T-helper 2 cell treated with Interferon-gamma antibody and Interleukin-4, amounts not matched to agents 5 μg/mL and 100 μg/mL, for 36 hours (primary cell): Measurements from ENCODE around the gene CD1C.
"Not testable (repeated sequence)": the region's sequence is repeated elsewhere in the genome, so short reads cannot be mapped to it uniquely, and the experiment has no call there.

Source experiments
- DNase-seq: peaks from one replicate; pipeline ENCODE4 v3.0.0; 2021; ENCODE audit warnings: low spot score
- H3K27ac Mint-ChIP-seq: one replicate; pipeline ENCODE4 v1.8.0; 2021; ENCODE audit warnings: mild to moderate bottlenecking, mixed read lengths
- H3K27me3 Mint-ChIP-seq: one replicate; pipeline ENCODE4 v1.8.0; 2021; ENCODE audit warnings: low read depth, mixed read lengths
- H3K36me3 Mint-ChIP-seq: one replicate; pipeline ENCODE4 v1.8.0; 2021; ENCODE audit warnings: low read depth, mixed read lengths
- H3K4me1 Mint-ChIP-seq: one replicate; pipeline ENCODE4 v1.8.0; 2021; ENCODE audit warnings: low read depth, mixed read lengths
- H3K4me3 Mint-ChIP-seq: one replicate; pipeline ENCODE4 v1.8.0; 2022; ENCODE audit warnings: mild to moderate bottlenecking, moderate library complexity, mixed read lengths
- H3K9me3 Mint-ChIP-seq: one replicate; pipeline ENCODE4 v1.8.0; 2021; ENCODE audit warnings: mixed read lengths

CD1C gene

GRCh38 chr1:158289811-158290210 lies at the start of gene CD1C:
TSS of gene CD1C (plus strand) at chr1:158289923. CDS start at chr1:158290065, 142 bp downstream.
- peaks cover 19% of the 10 kb centered on the region for H3K4me1 Mint-ChIP-seq
- no peaks in the 10 kb centered on the region for H3K36me3 Mint-ChIP-seq
- no peaks in the 10 kb centered on the region for H3K9me3 Mint-ChIP-seq
- H3K4me3 Mint-ChIP-seq = no peak within 1 kb of the TSS
- no peak within 1 kb of the TSS for H3K27ac Mint-ChIP-seq
- no peak for DNase-seq
- H3K27me3 Mint-ChIP-seq = no peaks in the 10 kb centered on the region

GRCh38 chr1:158246650-158247049 lies 43.1 kb upstream of the CD1C start:
- H3K27ac Mint-ChIP-seq = no peak overlapping the region
- no peak for DNase-seq
- H3K4me3 Mint-ChIP-seq = no peak overlapping the region
- peaks cover 4% of the 10 kb centered on the region for H3K9me3 Mint-ChIP-seq
- peaks cover 65% of the 10 kb centered on the region for H3K27me3 Mint-ChIP-seq
- no peaks in the 10 kb centered on the region for H3K36me3 Mint-ChIP-seq
- peaks cover 29% of the 10 kb centered on the region for H3K4me1 Mint-ChIP-seq

GRCh38 chr1:158248118-158248517 lies 41.6 kb upstream of the CD1C start:
- H3K4me1 Mint-ChIP-seq = peaks cover 29% of the 10 kb centered on the region
- H3K27me3 Mint-ChIP-seq = peaks cover 66% of the 10 kb centered on the region
- DNase-seq = peak; percentile 35
- H3K27ac Mint-ChIP-seq = peak overlapping the region; percentile 9
- no peaks in the 10 kb centered on the region for H3K36me3 Mint-ChIP-seq
- H3K9me3 Mint-ChIP-seq = peaks cover 4% of the 10 kb centered on the region
- H3K4me3 Mint-ChIP-seq = peak overlapping the region; percentile 55

GRCh38 chr1:158248771-158249170 lies 41.0 kb upstream of the CD1C start:
- no peaks in the 10 kb centered on the region for H3K36me3 Mint-ChIP-seq
- H3K27ac Mint-ChIP-seq = peak overlapping the region; percentile 4
- H3K27me3 Mint-ChIP-seq = peaks cover 61% of the 10 kb centered on the region
- DNase-seq = no peak
- peaks cover 29% of the 10 kb centered on the region for H3K4me1 Mint-ChIP-seq
- peak overlapping the region; percentile 35 for H3K4me3 Mint-ChIP-seq
- H3K9me3 Mint-ChIP-seq = peaks cover 4% of the 10 kb centered on the region

GRCh38 chr1:158249646-158250045 lies 40.1 kb upstream of the CD1C start:
- Mint-ChIP-seq H3K27me3 (peaks cover 53% of the 10 kb centered on the region), H3K4me1 (peaks cover 29% of the 10 kb centered on the region), H3K27ac (no peak overlapping the region), H3K4me3 (no peak overlapping the region), H3K36me3 (no peaks in the 10 kb centered on the region), H3K9me3 (peaks cover 4% of the 10 kb centered on the region)
- DNase-seq = no peak

GRCh38 chr1:158251163-158251562 lies 38.6 kb upstream of the CD1C start:
- Mint-ChIP-seq H3K9me3 (peaks cover 4% of the 10 kb centered on the region), H3K4me3 (no peak overlapping the region), H3K27me3 (peaks cover 43% of the 10 kb centered on the region), H3K4me1 (peaks cover 29% of the 10 kb centered on the region), H3K36me3 (no peaks in the 10 kb centered on the region), H3K27ac (no peak overlapping the region)
- DNase-seq = no peak

- Mint-ChIP-seq H3K4me3 (no peak overlapping the region), H3K4me1 (peaks cover 4% of the 10 kb centered on the region), H3K27me3 (peaks cover 36% of the 10 kb centered on the region), H3K36me3 (no peaks in the 10 kb centered on the region), H3K9me3 (no peaks in the 10 kb centered on the region), H3K27ac (no peak overlapping the region)
- no peak for DNase-seq
Measured at GRCh38 chr1:158255656-158256055, 34.1 kb upstream of the CD1C start.

GRCh38 chr1:158256747-158257146 lies 33.0 kb upstream of the CD1C start:
- not testable (repeated sequence) for H3K27ac Mint-ChIP-seq, H3K4me3 Mint-ChIP-seq, DNase-seq, H3K4me1 Mint-ChIP-seq, H3K9me3 Mint-ChIP-seq, H3K36me3 Mint-ChIP-seq
- H3K27me3 Mint-ChIP-seq = peaks cover 37% of the 10 kb centered on the region

- Mint-ChIP-seq H3K4me1 (no peaks in the 10 kb centered on the region), H3K27me3 (peaks cover 34% of the 10 kb centered on the region)
- DNase-seq = no peak
Measured at GRCh38 chr1:158257888-158258287, 31.8 kb upstream of the CD1C start.

GRCh38 chr1:158259117-158259516 lies 30.6 kb upstream of the CD1C start:
- H3K27me3 Mint-ChIP-seq = peaks cover 34% of the 10 kb centered on the region

More at GRCh38 chr1:158257888-158258287, 31.8 kb upstream of the CD1C start:
- no peaks in the 10 kb centered on the region for H3K9me3 Mint-ChIP-seq
- no peak overlapping the region for H3K27ac Mint-ChIP-seq
- no peaks in the 10 kb centered on the region for H3K36me3 Mint-ChIP-seq
- no peak overlapping the region for H3K4me3 Mint-ChIP-seq

GRCh38 chr1:158272681-158273080 lies 17.0 kb upstream of the CD1C start:
- H3K4me1 Mint-ChIP-seq = no peaks in the 10 kb centered on the region
- H3K27ac Mint-ChIP-seq = no peak overlapping the region
- H3K9me3 Mint-ChIP-seq = no peaks in the 10 kb centered on the region
- peaks cover 9% of the 10 kb centered on the region for H3K27me3 Mint-ChIP-seq
- no peaks in the 10 kb centered on the region for H3K36me3 Mint-ChIP-seq
- DNase-seq = no peak
- H3K4me3 Mint-ChIP-seq = no peak overlapping the region

More at GRCh38 chr1:158259117-158259516, 30.6 kb upstream of the CD1C start:
- no peaks in the 10 kb centered on the region for H3K36me3 Mint-ChIP-seq
- no peak overlapping the region for H3K27ac Mint-ChIP-seq
- no peaks in the 10 kb centered on the region for H3K4me1 Mint-ChIP-seq
- H3K9me3 Mint-ChIP-seq = no peaks in the 10 kb centered on the region
- no peak overlapping the region for H3K4me3 Mint-ChIP-seq
- no peak for DNase-seq

GRCh38 chr1:158274797-158275196 lies 14.9 kb upstream of the CD1C start:
- Mint-ChIP-seq H3K9me3 (no peaks in the 10 kb centered on the region), H3K27me3 (peaks cover 5% of the 10 kb centered on the region), H3K36me3 (no peaks in the 10 kb centered on the region), H3K4me3 (no peak overlapping the region), H3K4me1 (no peaks in the 10 kb centered on the region), H3K27ac (no peak overlapping the region)
- DNase-seq = no peak

GRCh38 chr1:158282421-158282820 lies 7.3 kb upstream of the CD1C start:
- H3K27ac Mint-ChIP-seq, H3K4me3 Mint-ChIP-seq, H3K27me3 Mint-ChIP-seq, DNase-seq, H3K9me3 Mint-ChIP-seq, H3K36me3 Mint-ChIP-seq: not testable (repeated sequence)
- peaks cover 19% of the 10 kb centered on the region for H3K4me1 Mint-ChIP-seq

GRCh38 chr1:158283965-158284364 lies 5.8 kb upstream of the CD1C start:
- Mint-ChIP-seq H3K27ac (no peak overlapping the region), H3K4me3 (no peak overlapping the region), H3K4me1 (peaks cover 19% of the 10 kb centered on the region), H3K27me3 (no peaks in the 10 kb centered on the region), H3K9me3 (peaks cover 6% of the 10 kb centered on the region), H3K36me3 (no peaks in the 10 kb centered on the region)
- no peak for DNase-seq

- H3K36me3 Mint-ChIP-seq = no peaks in the 10 kb centered on the region
- H3K27ac Mint-ChIP-seq = peak overlapping the region; percentile 76
- H3K9me3 Mint-ChIP-seq = peaks cover 6% of the 10 kb centered on the region
- peak; percentile 43 for DNase-seq
- H3K27me3 Mint-ChIP-seq = no peaks in the 10 kb centered on the region
- H3K4me3 Mint-ChIP-seq = peak overlapping the region; percentile 51
- H3K4me1 Mint-ChIP-seq = peaks cover 19% of the 10 kb centered on the region
Measured at GRCh38 chr1:158285756-158286241, 3.9 kb upstream of the CD1C start.
